ENCODE measurements around the gene IZUMO4.

IZUMO4 gene

GRCh38 chr19:2059422-2060201 lies 37.1 kb upstream of the IZUMO4 start:
- no peak for DNase-seq (ENCODE audit: low read depth in 2 of 2)

- DNase-seq (ENCODE audit: low read depth in 2 of 2): no peak
These were observed 35.7 kb upstream of the IZUMO4 start for GRCh38 chr19:2060884-2061494.

- peak; percentile 98 to 99 for DNase-seq (ENCODE audit: low read depth in 2 of 2)
These were observed 35.0 kb upstream of the IZUMO4 start for GRCh38 chr19:2061495-2062388.

GRCh38 chr19:2062389-2062729 lies 34.4 kb upstream of the IZUMO4 start:
- no peak for DNase-seq (ENCODE audit: low read depth in 2 of 2)

GRCh38 chr19:2062770-2063169 lies 33.9 kb upstream of the IZUMO4 start:
- DNase-seq (ENCODE audit: low read depth in 2 of 2): no peak

- DNase-seq (ENCODE audit: low read depth in 2 of 2): no peak
These were observed 32.9 kb upstream of the IZUMO4 start for GRCh38 chr19:2063824-2064223.

GRCh38 chr19:2064395-2064787 lies 32.3 kb upstream of the IZUMO4 start:
- DNase-seq (ENCODE audit: low read depth in 2 of 2): no peak

GRCh38 chr19:2064788-2065524 lies 31.8 kb upstream of the IZUMO4 start:
- DNase-seq (ENCODE audit: low read depth in 2 of 2): no peak

- DNase-seq (ENCODE audit: low read depth in 2 of 2): no peak
These were observed 26.3 kb upstream of the IZUMO4 start for GRCh38 chr19:2070436-2070827.

- DNase-seq (ENCODE audit: low read depth in 2 of 2): no peak
These were observed 25.6 kb upstream of the IZUMO4 start for GRCh38 chr19:2070986-2071673.

GRCh38 chr19:2072757-2073551 lies 23.8 kb upstream of the IZUMO4 start:
- DNase-seq (ENCODE audit: low read depth in 2 of 2): no peak

GRCh38 chr19:2076526-2076944 lies 20.2 kb upstream of the IZUMO4 start:
- no peak for DNase-seq (ENCODE audit: low read depth in 2 of 2)

GRCh38 chr19:2077398-2077797 lies 19.3 kb upstream of the IZUMO4 start:
- DNase-seq (ENCODE audit: low read depth in 2 of 2): no peak

GRCh38 chr19:2077833-2078619 lies 18.7 kb upstream of the IZUMO4 start:
- no peak for DNase-seq (ENCODE audit: low read depth in 2 of 2)

- no peak for DNase-seq (ENCODE audit: low read depth in 2 of 2)
These were observed 17.4 kb upstream of the IZUMO4 start for GRCh38 chr19:2079076-2079864.

GRCh38 chr19:2079865-2080301 lies 16.8 kb upstream of the IZUMO4 start:
- no peak for DNase-seq (ENCODE audit: low read depth in 2 of 2)

- DNase-seq (ENCODE audit: low read depth in 2 of 2): no peak
These were observed 16.3 kb upstream of the IZUMO4 start for GRCh38 chr19:2080336-2080988.

All from activated CD8-positive, alpha-beta memory T cell treated with anti-CD3 and anti-CD28 coated beads for 4 hours (primary cell).